Middle frontal gyrus (tissue), 1 donor: ENCODE results near the gene SPOCK2.

Source experiments
- DNase-seq: peaks from one replicate; pipeline ENCODE4 v3.0.0-alpha.2; 2015; ENCODE audit warnings: low spot score; ENCODE audit errors: extremely low spot score

SPOCK2 gene

DNA sequence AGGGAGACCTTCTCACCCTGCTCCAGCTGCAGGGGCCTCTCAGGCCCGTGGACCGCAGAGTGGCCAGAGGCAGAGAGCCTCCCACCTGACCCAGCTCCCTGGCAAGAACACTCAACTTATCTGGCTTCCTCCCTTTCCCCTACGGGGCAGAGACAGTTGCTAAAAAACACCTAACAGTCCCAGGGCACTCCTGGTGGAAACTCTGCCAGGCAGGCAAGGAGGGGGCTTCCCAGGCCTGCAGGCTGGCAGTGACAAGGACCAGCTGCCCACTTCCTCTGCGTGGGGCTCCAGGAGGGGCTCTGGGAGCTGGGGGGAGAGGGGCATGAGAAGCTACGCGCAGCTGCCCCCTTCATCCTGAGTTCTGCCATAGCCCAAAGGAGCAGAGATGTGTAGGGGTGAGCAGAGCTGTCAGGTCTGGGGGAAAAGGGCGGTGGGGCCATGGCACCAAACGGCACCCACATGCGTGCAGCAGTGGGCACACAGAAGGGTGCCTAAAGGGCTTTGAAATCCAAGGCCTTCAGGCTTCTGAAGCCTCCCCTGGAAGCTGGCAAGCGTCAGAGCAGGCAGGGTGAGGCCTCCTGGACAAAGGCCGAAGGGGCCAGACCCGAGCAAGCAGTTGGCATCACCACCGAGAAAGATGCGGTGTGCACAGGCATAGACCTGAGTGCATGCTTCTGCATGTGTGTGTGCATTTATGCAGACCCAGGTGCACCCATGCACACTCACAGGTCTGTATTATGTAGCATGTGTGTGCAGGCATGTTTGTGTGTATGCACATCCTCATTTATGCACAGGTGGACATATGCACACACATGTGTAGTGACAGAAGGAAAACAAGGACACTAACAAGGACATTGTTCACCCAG lies 14.4 kb downstream of the SPOCK2 start:
- DNase-seq, result no peak

- no peak for DNase-seq
Observed at GRCh38 chr10:72072639-72073038, 15.7 kb downstream of the SPOCK2 start.

DNA sequence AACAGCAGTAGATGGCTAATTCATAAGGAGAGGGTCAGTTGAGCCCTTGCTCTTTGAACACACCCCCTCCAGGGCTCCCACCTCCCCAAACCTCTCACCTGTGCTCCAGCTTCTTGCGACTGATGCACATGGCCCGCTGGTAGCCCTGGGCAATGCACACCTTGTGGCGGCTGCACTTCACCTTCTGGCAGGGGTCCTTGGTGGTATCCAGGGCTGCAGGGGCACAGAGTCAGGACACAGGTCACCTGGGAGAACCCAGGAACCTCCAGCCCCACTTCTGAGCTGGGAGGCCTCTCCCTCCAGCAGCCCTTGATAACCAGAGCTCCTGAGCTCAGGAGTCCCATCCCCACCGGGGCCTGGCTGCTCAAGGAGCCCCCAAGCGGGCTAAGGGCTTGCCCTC lies 16.3 kb downstream of the SPOCK2 start:
- DNase-seq, result no peak

DNA sequence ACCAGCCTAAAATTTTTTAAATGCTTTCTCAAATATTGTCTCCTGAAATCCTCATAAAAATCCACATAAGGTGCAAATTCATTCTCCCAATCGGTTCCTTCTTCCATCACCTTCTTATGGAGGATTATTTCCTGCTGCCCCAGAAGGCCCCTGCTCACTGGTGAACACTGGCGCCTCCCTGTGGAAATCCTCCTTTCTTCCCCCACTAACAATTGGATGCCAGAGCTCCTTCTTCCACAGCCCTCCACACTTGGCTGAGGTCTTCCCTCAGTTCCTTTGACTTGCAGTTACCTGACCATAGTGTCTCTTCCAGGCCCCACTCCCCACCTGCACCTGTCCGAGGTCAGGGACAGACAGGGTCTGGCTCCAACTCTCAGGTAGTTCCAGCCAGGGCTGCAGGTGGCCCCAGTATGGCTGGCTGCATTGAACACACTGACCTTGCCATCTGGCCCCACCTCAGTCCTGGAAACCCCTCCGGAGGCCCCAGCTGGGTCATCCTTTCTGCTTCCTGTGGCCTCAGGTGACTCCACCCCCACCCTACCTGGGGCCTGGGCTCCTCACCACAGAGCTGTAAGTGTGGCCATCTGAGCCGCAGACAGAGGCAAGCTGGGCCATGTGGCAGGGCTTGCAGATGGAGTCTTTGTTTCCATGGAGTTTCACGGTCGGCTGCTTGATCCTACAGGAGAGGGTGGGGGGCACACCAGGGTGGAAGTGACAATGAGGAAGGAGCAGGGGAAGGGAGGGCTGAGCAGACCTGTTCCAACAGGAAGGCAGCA lies 18.4 kb downstream of the SPOCK2 start:
- DNase-seq, result no peak

DNA sequence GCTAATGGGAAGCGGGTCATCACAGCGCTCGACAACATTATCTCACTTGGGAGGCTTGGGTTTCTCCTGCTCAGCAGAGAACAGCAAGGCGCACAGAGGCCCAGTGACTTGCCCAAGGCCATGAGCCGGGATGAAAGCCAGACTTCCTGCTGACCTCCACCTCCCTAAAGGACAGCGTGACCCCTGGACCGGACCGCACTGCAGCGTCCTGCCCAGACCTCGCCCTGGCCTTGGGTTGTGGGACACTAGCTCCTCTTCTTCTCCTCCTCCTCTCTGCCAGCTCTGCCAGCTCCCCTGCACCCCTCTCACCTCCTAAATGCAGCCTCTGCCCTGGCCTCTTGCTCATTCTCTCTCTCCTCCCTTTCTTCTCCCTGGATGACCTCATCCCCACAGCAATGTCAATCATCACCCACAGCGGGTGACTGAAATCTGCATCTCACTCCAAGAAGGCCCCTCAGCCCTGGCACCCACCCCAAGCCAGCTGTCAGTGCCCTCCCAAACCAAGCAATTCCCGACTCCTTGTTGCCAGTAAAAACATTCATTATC lies 19.4 kb downstream of the SPOCK2 start:
- no peak for DNase-seq

GRCh38 chr10:72068126-72068765 lies 20.1 kb downstream of the SPOCK2 start:
- no peak for DNase-seq

DNA sequence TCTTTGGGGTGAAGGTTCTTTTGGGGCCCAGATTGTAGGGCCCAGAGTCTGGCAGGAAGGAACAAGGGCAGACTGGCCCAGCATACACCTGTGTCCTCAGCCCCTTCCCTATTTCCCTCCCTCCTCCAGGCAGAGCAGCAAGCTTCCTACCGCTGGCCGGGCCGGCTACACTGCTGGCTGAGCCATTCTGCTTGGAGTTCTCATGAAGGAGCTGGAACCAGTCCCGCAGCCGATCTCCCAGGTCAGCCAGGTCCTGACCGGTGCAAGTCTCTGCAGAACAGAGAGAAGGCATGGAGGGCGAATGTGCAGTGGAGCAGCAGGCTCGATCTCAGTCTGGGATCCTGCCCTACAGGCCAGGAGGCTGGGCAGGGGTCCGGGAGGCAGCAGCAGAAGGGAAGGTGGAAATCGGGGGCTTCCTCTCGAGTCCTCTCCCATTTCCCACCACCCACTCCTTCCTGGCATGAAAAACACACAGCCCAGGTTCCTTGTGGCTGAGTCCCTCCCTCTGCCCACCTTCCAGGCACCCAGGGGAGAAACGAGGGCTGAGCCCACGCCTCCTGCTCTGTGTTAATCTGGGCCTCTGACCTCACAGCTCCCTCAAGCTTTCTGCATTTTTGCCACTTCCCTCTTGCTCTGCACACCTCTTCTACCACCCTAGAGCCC lies 20.8 kb downstream of the SPOCK2 start:
- no peak for DNase-seq

GRCh38 chr10:72066318-72067284 lies 21.8 kb downstream of the SPOCK2 start:
- no peak for DNase-seq

GRCh38 chr10:72065439-72066025 lies 22.8 kb downstream of the SPOCK2 start:
- no peak for DNase-seq

GRCh38 chr10:72063703-72064391 lies 24.5 kb downstream of the SPOCK2 start:
- DNase-seq, result no peak

DNA sequence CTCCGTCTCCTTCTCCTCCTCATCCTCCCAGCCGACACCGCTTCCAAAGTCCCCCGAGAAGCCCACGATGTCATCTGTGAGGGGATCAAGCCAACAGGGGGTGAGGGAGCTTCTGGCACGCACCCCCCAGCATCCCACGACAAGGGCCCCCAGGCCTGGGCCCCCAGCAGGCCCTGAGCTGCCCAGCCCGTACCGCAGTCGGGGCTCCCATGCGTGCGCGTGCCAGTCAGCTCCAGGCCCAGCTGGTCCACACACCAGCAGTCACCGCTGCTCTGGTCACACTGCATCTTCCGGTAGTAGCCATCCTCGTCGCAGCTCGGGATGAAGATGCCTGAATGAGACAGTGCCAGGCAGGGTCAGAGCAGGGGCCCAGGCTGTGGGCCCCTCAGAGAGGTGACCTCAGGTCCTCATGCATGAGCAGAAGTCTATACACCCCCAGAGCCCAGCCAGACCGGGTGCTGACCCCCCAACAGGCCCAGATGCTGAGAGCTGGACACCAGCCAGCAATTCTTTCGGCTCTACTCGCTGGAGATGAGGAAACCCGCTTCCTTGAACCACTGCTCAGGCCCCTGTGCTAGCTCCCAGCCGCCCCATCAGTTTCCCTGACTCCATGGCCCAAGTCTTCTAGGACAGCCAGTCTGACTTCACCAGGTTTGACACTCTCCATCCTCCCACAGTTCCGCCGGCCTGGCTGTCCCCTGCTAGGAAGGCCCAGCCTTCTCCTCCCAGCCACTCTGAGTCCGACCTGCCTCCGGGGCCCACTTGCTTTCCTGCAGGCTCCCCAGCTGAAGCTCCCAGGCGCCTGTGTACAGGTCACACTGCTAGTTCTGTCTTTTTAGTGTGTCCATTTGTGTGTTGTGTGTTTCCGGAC lies 25.3 kb downstream of the SPOCK2 start:
- DNase-seq, result no peak

GRCh38 chr10:72062382-72062781 lies 26.0 kb downstream of the SPOCK2 start:
- no peak for DNase-seq

DNA sequence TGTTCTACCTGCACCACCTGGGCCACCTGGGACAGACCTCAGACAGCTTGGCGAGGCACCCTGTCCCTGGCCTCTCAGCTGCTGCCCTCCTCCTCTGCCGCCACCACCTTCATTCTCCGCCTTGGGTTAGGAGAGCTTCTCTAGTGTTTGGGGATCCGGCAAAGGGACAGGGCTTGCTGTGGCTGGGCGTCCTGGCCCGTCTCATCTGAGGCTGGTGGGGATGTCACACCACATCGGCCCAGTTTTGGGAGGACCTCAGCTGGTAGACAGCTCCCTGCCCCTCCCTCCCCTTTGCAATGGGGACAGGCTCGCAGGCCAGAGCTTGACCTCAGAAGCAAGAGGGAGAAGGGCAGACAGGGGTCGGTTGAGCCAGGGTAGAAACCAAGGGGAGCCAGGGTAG lies 26.4 kb downstream of the SPOCK2 start:
- DNase-seq, result no peak

DNA sequence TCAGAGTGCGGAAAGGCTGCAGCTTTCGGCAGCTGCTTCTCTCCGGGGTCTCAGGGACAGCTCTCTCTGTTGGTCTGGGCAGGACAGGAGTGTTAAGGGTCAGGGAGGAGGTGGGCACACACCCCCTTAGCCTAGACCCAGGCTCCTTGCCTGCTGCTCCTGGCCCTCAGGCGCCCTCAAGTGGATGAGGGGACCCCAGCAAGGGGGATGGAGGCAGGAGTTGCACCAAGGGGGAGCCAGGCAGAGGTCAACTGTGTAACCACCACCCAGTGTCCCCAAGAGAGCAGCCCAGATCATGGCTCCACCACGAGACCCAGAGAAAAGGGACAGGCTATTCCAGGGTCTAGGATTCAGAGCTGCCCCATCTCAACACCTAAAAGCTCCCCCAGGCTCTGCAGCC lies 26.9 kb downstream of the SPOCK2 start:
- no peak for DNase-seq

- DNase-seq, result no peak
Observed at GRCh38 chr10:72059843-72060822, 28.2 kb downstream of the SPOCK2 start.

DNA sequence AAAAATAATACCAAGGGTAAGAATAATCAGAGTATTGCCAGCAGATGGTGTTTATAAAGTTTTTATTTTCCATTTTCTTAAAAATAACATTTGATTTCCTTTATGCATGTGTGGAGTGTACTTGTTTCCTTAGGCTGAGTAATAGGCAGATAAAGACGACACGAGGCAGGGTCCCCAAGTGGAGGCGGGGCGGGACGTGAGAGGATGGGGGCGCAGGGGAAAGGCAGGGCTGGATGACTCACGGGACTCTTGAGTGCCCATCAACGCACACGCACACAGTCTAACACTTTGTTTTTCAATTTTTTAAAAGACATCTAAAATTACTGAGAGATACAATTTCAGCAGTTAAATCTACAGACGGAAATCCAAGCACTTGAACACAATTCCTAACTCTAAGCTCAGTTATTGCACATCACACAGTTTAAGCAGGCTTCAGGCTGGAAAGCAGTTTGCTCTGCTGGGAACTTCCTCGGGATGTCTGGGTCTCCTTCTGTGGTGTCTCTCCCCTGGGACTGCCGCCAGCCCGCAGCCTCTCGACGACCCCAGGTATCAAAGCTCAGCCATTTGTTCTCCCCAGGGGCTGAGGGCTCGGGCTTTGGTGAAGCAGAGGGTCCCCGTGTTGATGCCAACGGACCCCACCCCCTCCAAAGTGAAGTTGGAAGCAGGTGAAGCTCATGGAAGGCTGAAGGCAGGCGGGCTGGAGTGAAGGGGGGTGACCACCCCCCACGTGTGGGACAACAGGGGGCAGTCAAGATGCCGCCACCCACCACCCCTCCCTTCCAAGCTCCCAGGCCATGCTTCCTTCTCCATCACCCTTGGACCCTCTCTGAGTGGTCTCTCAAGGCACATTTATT lies 29.1 kb downstream of the SPOCK2 start:
- no peak for DNase-seq
